HPDE6-E6E7 (cell line): Measurements from ENCODE around the gene CCT8.
"Not testable (repeated sequence)": the region's sequence is repeated elsewhere in the genome, so short reads cannot be mapped to it uniquely, and the experiment has no call there.

Experiments used
- DNase-seq: peaks from one replicate; pipeline ENCODE4 v3.0.0; 2011; ENCODE audit warnings: missing footprints; ENCODE audit errors: extremely low spot score

Gene CCT8

DNA sequence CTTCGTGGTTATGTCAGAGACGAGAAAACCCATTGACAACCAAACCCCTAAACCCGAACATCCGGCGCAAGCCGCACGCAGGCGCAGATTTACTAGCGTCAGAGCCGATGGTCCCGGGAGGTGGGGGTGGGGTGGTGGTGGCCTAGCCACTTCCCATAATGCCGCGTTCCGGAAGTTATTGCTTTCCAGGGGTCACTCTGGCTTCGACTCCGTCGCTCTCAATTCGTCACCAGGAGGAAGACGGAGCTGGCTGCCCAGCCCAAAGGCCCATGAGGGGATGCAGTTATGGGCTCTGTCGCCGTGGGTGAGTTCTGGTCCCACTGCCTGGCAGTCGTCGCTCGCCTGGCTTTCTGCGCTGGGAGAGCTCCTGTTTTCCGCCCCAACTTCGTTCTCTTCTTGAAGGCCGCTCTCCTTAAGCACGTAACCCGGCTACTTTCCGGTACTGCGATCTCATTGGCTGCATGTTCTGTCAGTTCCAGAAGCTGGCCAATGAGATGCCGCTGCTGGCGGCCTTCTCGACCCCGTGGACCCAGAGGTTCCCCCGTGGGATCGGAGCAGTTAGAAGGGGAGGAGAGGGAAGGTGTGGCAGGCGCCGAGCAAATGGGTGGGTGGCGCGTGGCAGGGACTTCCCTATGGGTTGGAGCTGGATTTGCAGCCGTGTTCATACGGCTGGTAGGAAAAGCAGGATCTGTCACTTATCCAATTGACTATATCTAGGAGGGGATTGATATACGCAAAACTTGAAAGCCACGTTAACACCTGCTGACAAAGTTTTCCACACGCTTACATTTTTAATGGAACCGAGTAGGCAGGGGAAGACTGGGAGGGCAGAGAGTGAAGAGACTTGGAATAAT is 48.7 kb downstream of the CCT8 start, which contains the start of gene USP16:
Gene USP16, plus strand, starts transcription at position 195 of the 854 bp plus-strand sequence. CDS start 3,246 bp downstream, outside the sequence.
- DNase-seq, result peak; percentile 99

DNA sequence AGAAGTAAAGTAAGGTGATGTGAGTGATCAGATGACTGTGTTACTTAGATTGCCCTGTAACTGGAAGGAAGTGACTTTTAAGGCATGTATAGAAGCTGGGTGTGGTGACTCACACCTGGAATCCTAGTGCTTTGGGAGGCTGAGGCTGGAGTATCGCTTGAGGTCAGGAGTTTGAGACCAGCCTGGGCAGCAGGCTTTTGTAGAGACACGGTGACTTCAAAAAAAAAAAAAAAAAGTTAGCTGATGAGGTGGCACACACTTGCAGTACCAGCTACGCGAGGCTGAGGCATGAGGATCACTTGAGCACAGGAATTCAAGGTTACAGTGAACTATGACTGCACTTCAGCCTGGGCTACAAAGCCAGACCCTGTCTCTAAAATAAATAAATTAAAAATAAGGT is 51.3 kb downstream of the CCT8 start:
- DNase-seq, result no peak

DNA sequence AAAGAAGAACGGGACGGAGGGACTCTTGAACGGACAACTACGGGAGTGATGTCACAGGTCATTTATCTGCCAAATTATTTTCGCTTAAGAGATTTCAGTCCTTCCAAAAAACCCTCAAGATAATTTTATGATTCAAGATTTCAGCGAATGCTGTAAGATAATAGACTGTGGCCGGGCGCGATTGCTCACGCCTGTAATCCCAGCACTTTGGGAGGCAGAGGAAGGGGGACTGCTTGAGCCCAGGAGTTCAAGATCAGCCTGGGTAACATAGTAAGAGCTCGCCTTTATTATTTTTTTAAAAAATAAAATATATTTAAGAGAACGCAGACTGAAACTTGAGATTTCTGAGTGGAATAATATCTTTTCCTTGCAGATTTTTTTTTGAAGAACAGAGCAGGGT is 54.9 kb downstream of the CCT8 start:
- no peak for DNase-seq

DNA sequence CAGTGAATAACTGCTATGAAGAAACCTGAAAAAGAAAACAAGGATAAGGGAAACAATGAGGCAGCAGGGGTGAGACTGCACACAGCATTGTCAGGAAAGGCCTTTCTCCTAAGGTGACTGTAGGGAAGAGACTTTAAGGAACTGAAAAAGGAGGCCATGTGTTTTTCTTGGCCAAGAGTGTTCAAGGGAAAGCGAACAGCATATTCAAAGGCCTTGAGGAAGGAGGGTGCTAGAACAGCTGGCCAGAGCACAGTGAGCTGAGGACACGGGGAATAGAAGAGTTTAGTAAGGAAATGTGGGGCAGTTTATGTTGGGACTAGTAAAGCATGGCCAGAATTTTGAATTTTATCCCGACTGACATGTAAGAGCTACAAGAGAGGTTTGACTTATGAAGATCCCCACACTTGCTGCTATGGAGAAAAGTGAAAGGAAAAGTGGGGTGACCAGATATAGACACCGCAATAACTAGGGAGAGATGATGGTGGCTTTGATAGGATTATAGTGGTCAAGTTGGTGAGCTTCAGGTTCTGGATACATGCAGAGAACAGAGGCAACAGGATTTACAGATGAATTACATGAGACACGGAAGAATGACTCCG is 55.7 kb downstream of the CCT8 start:
- DNase-seq, result no peak

DNA sequence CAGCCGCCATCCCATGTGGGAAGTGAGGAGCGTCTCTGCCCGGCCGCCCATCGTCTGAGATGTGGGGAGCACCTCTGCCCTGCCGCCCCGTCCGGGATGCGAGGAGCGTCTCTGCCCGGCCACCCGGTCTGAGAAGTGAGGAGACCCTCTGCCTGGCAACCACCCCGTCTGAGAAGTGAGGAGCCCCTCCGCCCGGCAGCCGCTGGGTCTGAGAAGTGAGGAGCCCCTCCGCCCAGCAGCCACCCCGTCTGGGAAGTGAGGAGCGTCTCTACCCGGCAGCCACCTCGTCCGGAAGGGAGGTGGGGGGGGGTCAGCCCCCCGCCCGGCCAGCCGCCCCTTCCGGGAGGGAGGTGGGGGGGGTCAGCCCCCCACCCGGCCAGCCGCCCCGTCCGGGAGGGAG is 62.2 kb downstream of the CCT8 start:
- not testable (repeated sequence) for DNase-seq

DNA sequence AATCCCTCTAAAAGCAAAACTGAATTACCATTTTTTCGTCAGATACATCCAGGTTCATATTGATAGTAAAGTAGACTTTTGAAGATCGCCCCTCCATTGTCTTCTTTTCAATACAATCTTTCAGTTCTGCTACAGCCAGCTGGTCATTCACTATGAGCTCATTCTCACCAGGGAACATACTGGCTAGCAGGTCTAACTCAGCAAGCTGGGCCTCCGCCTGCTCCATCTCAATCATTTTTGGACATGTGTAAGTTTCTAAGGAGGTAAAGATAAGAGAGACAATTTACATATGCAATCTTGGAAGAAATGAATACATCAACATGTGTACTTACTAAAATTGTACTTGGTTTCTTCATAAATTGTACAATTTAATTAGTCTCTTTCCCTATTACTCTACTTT is 65.1 kb downstream of the CCT8 start:
- DNase-seq, result no peak

DNA sequence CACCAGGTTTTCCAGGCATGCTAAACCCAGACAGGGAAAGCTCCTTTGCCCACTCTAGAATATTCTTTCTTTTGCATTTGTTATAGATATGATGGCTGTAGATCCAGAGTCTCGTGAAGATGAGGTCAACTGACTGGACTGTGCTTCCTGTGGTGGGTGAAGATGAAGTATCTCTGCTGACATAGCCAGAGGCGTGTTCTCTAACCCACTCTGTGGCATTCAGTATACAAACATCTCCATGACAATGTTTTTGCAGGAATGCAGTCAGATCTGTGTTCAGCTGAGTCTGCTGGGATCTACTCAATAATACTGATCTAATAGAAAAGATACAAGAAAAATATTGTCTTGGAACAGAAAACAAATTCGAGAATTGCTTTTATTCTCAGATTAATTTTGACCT is 65.6 kb downstream of the CCT8 start:
- no peak for DNase-seq

DNA sequence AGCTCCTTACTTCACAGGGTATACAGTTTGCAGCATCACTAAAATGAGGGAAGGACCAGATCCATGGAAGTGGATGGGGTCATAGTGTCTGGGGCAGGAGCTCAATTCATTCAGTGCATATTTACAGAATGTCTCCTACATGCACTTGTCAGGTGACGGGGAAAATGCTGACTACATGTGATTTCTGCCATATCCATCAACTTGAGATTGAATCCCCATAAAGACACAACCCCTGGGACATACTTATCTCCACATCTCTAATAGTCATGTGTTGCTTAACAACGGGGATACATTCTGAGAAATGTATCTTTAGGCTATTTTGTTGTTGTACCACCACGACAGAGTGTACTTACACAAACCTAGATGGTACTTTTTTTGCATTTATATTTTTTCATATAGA is 66.3 kb downstream of the CCT8 start:
- DNase-seq, result no peak
